ENCODE measurements around the gene SMYD3.
A peak's percentile ranks its signal among the peaks of the same experiment; 100 is the strongest.

Gene SMYD3

DNA sequence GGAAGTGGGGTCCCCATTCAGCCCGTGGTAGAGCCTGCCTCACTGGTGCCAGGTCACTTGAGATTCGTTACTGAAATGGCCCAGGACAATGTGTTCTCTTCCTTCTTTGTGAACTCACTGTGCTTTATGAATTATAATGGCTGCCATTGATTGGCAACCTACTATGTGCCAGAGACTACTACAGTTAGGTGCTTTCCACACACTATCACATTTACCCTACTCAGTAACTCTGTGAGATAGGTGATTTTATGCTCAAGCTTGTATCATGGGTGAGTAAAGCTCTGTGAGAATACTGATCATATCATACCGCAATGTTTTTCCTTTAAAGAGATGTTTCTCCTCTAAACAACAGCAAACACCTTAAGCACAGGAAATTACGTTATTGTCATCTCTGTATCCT lies 225.9 kb downstream of the SMYD3 start:
- Histone ChIP-seq H3K9ac (ENCODE audit: low read length) (no peak overlapping the region), H3F3A (ENCODE audit: insufficient read depth, low read length) (no peaks in the 10 kb centered on the region), H3K4me3 (ENCODE audit: low read length) (no peak overlapping the region), H3K36me3 (replicated peaks; ENCODE audit: insufficient read depth, low read length) (no peaks in the 10 kb centered on the region), H3K27ac (ENCODE audit: low read length) (no peak overlapping the region), H3K4me1 (ENCODE audit: low read length) (no peaks in the 10 kb centered on the region), H3K79me2 (ENCODE audit: low read length) (no peaks in the 10 kb centered on the region), H3K27me3 (replicated peaks; ENCODE audit: insufficient read depth, low read length) (no peaks in the 10 kb centered on the region), H4K20me1 (ENCODE audit: insufficient read depth, low read length) (no peaks in the 10 kb centered on the region), H3K4me2 (ENCODE audit: low read depth, low read length) (no peak overlapping the region), H3K9me3 (replicated peaks; ENCODE audit: insufficient read depth, low read length) (no peaks in the 10 kb centered on the region), H3K9me2 (replicated peaks; ENCODE audit: insufficient read depth, low read length) (no peaks in the 10 kb centered on the region), H2AFZ (ENCODE audit: low read length) (no peak overlapping the region)
- TF ChIP-seq EZH2 (optimal IDR thresholded peaks at IDR 0.05; ENCODE audit: low read depth, low read length) (no peak), EZH2phosphoT487 (IDR thresholded peaks at IDR 0.05; ENCODE audit: low read length) (no peak)
- TF ChIP-seq, protein P1, sequence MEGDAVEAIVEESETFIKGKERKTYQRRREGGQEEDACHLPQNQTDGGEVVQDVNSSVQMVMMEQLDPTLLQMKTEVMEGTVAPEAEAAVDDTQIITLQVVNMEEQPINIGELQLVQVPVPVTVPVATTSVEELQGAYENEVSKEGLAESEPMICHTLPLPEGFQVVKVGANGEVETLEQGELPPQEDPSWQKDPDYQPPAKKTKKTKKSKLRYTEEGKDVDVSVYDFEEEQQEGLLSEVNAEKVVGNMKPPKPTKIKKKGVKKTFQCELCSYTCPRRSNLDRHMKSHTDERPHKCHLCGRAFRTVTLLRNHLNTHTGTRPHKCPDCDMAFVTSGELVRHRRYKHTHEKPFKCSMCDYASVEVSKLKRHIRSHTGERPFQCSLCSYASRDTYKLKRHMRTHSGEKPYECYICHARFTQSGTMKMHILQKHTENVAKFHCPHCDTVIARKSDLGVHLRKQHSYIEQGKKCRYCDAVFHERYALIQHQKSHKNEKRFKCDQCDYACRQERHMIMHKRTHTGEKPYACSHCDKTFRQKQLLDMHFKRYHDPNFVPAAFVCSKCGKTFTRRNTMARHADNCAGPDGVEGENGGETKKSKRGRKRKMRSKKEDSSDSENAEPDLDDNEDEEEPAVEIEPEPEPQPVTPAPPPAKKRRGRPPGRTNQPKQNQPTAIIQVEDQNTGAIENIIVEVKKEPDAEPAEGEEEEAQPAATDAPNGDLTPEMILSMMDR (IDR thresholded peaks at IDR 0.05; ENCODE audit: low read length): no peak
- DNase-seq: no peak

- H2AFZ ChIP-seq (ENCODE audit: low read length): no peak overlapping the region
- H3F3A ChIP-seq (ENCODE audit: insufficient read depth, low read length): no peaks in the 10 kb centered on the region
- no peaks in the 10 kb centered on the region for H3K9me3 ChIP-seq (replicated peaks; ENCODE audit: insufficient read depth, low read length)
- no peak for DNase-seq
- no peaks in the 10 kb centered on the region for H3K79me2 ChIP-seq (ENCODE audit: low read length)
- TF ChIP-seq EZH2 (optimal IDR thresholded peaks at IDR 0.05; ENCODE audit: low read depth, low read length): no peak
- TF ChIP-seq, protein P1 (IDR thresholded peaks at IDR 0.05; ENCODE audit: low read length): peak; percentile 39
- no peak overlapping the region for H3K9ac ChIP-seq (ENCODE audit: low read length)
- H3K9me2 ChIP-seq (replicated peaks; ENCODE audit: insufficient read depth, low read length): no peaks in the 10 kb centered on the region
- no peak overlapping the region for H3K27ac ChIP-seq (ENCODE audit: low read length)
- H3K36me3 ChIP-seq (replicated peaks; ENCODE audit: insufficient read depth, low read length): no peaks in the 10 kb centered on the region
- H3K27me3 ChIP-seq (replicated peaks; ENCODE audit: insufficient read depth, low read length): no peaks in the 10 kb centered on the region
- no peak overlapping the region for H3K4me3 ChIP-seq (ENCODE audit: low read length)
- H4K20me1 ChIP-seq (ENCODE audit: insufficient read depth, low read length): no peaks in the 10 kb centered on the region
- no peaks in the 10 kb centered on the region for H3K4me1 ChIP-seq (ENCODE audit: low read length)
- H3K4me2 ChIP-seq (ENCODE audit: low read depth, low read length): no peak overlapping the region
Observed at GRCh38 chr1:246280551-246280950, 226.5 kb downstream of the SMYD3 start.

DNA sequence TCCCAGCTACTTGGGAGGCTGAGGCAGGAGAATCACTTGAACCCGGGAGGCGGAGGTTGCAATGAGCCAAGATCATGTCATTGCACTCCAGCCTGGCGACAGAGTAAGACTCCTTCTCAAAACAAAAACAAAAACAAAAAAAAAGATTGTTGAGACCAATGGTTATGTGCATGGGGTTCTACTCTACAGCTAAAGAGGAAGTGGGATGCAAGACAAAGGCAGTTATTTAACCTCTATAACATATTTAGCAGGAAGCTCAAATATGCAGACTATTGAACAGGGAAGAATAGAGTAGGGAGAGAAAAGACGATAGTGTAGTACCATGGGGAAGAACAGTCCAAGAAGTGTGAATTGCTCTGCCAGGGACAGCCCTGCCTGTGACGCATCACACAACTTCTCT lies 227.7 kb downstream of the SMYD3 start:
- Histone ChIP-seq H3K4me3 (ENCODE audit: low read length) (no peak overlapping the region), H3K27ac (ENCODE audit: low read length) (no peak overlapping the region), H4K20me1 (ENCODE audit: insufficient read depth, low read length) (no peaks in the 10 kb centered on the region), H3K4me2 (ENCODE audit: low read depth, low read length) (no peak overlapping the region), H3K4me1 (ENCODE audit: low read length) (no peaks in the 10 kb centered on the region), H2AFZ (ENCODE audit: low read length) (no peak overlapping the region), H3F3A (ENCODE audit: insufficient read depth, low read length) (no peaks in the 10 kb centered on the region), H3K27me3 (replicated peaks; ENCODE audit: insufficient read depth, low read length) (no peaks in the 10 kb centered on the region), H3K9ac (ENCODE audit: low read length) (no peak overlapping the region), H3K36me3 (replicated peaks; ENCODE audit: insufficient read depth, low read length) (no peaks in the 10 kb centered on the region), H3K9me3 (replicated peaks; ENCODE audit: insufficient read depth, low read length) (no peaks in the 10 kb centered on the region), H3K9me2 (replicated peaks; ENCODE audit: insufficient read depth, low read length) (no peaks in the 10 kb centered on the region), H3K79me2 (ENCODE audit: low read length) (no peaks in the 10 kb centered on the region)
- TF ChIP-seq, protein P1 (IDR thresholded peaks at IDR 0.05; ENCODE audit: low read length): no peak
- no peak for TF ChIP-seq EZH2 (optimal IDR thresholded peaks at IDR 0.05; ENCODE audit: low read depth, low read length)
- DNase-seq: no peak
